Right lobe of liver (tissue), 6 donors: ENCODE measurements around the gene HSP90AA1. TPM values are rescaled to one million over a fixed set of nuclear protein-coding genes. Genes with fewer than 3 reads are reported as not detected.

ENCODE experiments used
- ATAC-seq, 4 donors: fragments of 200-7000 bp; cut with Tn5 transposase; one replicate each; pipeline ENCODE4 v1.9.1; 2020; ENCODE audit warnings: mild to moderate bottlenecking in 4 of 4, moderate library complexity in 4 of 4
- DNase-seq, 3 donors: peaks; one replicate each; pipeline ENCODE4 v3.0.0-alpha.2; 2020
- H3K27ac ChIP-seq, 3 donors: fragments of 200-600 bp; one replicate each; pipeline ENCODE4 v1.8.0; 2022
- H3K27me3 ChIP-seq, 2 donors: fragments of 200-600 bp; one replicate each; pipeline ENCODE4 v1.8.0; 2022
- H3K36me3 ChIP-seq, 4 donors: fragments of 200-600 bp; sonication (generic) in 1 of 4; one replicate each; pipeline versions ENCODE4 v1.5.1 to v1.8.0; 2017 to 2022; ENCODE audit warnings: control low read depth in 1 of 4
- H3K4me1 ChIP-seq, 4 donors: fragments of 200-600 bp; sonication (generic) in 1 of 4; one replicate each; pipeline versions ENCODE4 v1.5.1 to v1.8.0; 2017 to 2022; ENCODE audit warnings: control low read depth in 1 of 4
- H3K4me3 ChIP-seq, 3 donors: fragments of 200-600 bp; one replicate each; pipeline ENCODE4 v1.8.0; 2022
- H3K9me3 ChIP-seq, 4 donors: fragments of 200-600 bp; sonication (generic) in 1 of 4; one replicate each; pipeline versions ENCODE4 v1.5.1 to v1.8.0; 2017 to 2022; ENCODE audit warnings: control low read depth in 1 of 4
- CTCF ChIP-seq, 4 donors: fragments of 200-600 bp in 3 of 4; fragments of 450-650 bp in 1 of 4; IDR thresholded peaks; one replicate each; pipeline versions ENCODE4 v1.5.1 to v1.8.0; 2016 to 2022; ENCODE audit warnings: antibody characterized with exemption in 4 of 4, mild to moderate bottlenecking in 2 of 4
- POLR2A ChIP-seq: fragments of 450-650 bp; IDR thresholded peaks from one replicate; pipeline ENCODE4 v1.6.1; 2017; ENCODE audit warnings: antibody characterized with exemption, mild to moderate bottlenecking
- WGBS: methylation state at CpG from one replicate; pipeline ENCODE4 v1.1.6; 2018; ENCODE audit warnings: low coverage, low lambda C conversion rate; ENCODE audit not compliant: insufficient coverage; ENCODE audit errors: missing lambda C conversion rate; 5-methylcytosine and 5-hydroxymethylcytosine counted together
- intact Hi-C, 2 donors: fragments of 100-400 bp; cut with DNase I; formaldehyde crosslinking; loops; one replicate each; pipeline versions ENCODE4 v1.11.2 to v1.14.1; 2022
- total RNA-seq, 6 experiments: library from RNA; depleted of rRNA in 2 of 6; stranded (reverse); fragments of >200 nt in 2 of 6; fragmentation: NEBNext Ultra II Directional in 3 of 6; extraction: Animal tissue kit (Norgen Biotek cat#: 25700) in 3 of 6; gene quantifications; one replicate each; pipeline versions ENCODE4 v1.1.0 to v1.2.4, GENCODE V29; 2016 to 2023
- donor health status: DM: no; HTN: yes; CAD: no.
- donor health status: DM: no; HTN: no; CAD: no.
- donor health status: DM: no; HTN: no; CAD: no.
- donor health status: DM: no; HTN: yes; CAD: no.
- donor health status: DM: no; HTN: yes; CAD: no.

Gene HSP90AA1
- total RNA-seq, 6 experiments from 2014 or later, result 118 to 672 (median 325) TPM

- Histone ChIP-seq H3K9me3 (no peaks in the 10 kb centered on the region), H3K27ac (no peak overlapping the region), H3K4me3 (no peak overlapping the region), H3K36me3 (no peaks in the 10 kb centered on the region), H3K4me1 (no peaks in the 10 kb centered on the region), H3K27me3 (no peaks in the 10 kb centered on the region)
- 67% methylated on average over 6 of the region's 7 CpGs for WGBS
- DNase-seq (peak in 1 of 3 donors; percentile 22), ATAC-seq (no peak)
- no peak for TF ChIP-seq CTCF (IDR thresholded peaks at IDR 0.05)
- intact Hi-C loops, result loop anchor here in 1 of 2 donors (10.0 kb wide), 1 partner anchor 389 kb away; no protein-coding TSS in a partner anchor
Measured at GRCh38 chr14:102094101-102094500, 7.3 kb upstream of the HSP90AA1 start.

GRCh38 chr14:102092806-102093205 lies 6.0 kb upstream of the HSP90AA1 start:
- ATAC-seq (no peak), DNase-seq (peak in 1 of 3 donors; percentile 24)
- intact Hi-C loops, result loop anchor here in 1 of 2 donors (10.0 kb wide), 1 partner anchor 388 kb away; no protein-coding TSS in a partner anchor
- H3K4me1 ChIP-seq, result peaks cover 0 to 7% (median 0%) of the 10 kb centered on the region in 4 donors
- 91% methylated on average over 10 of the region's 10 CpGs for WGBS
- H3K4me3 ChIP-seq, result no peak overlapping the region
- TF ChIP-seq POLR2A, result no peak
- no peak for TF ChIP-seq CTCF (IDR thresholded peaks at IDR 0.05)
- H3K36me3 ChIP-seq, result no peaks in the 10 kb centered on the region
- no peak overlapping the region for H3K27ac ChIP-seq
- no peaks in the 10 kb centered on the region for H3K9me3 ChIP-seq
- H3K27me3 ChIP-seq, result no peaks in the 10 kb centered on the region

GRCh38 chr14:102090713-102091112 lies 3.9 kb upstream of the HSP90AA1 start:
- Histone ChIP-seq H3K27me3 (no peaks in the 10 kb centered on the region), H3K9me3 (no peaks in the 10 kb centered on the region), H3K4me3 (no peak overlapping the region), H3K36me3 (peaks cover 0 to 3% (median 0%) of the 10 kb centered on the region in 4 donors), H3K27ac (no peak overlapping the region), H3K4me1 (peaks cover 0 to 9% (median 0%) of the 10 kb centered on the region in 4 donors)
- no CpG with 5 or more reads among the region's 3 CpGs for WGBS
- TF ChIP-seq CTCF (IDR thresholded peaks at IDR 0.05), result no peak
- no peak for TF ChIP-seq POLR2A
- no peak for DNase-seq
- no peak for ATAC-seq
- intact Hi-C loops, result loop anchor here in 1 of 2 donors (10.0 kb wide), 1 partner anchor 386 kb away; no protein-coding TSS in a partner anchor

- intact Hi-C loops, result loop anchor here in 1 of 2 donors (10.0 kb wide), 1 partner anchor 385 kb away; no protein-coding TSS in a partner anchor
- Histone ChIP-seq H3K4me3 (no peak overlapping the region), H3K36me3 (peaks cover 3 to 12% (median 5%) of the 10 kb centered on the region in 4 donors), H3K27me3 (no peaks in the 10 kb centered on the region), H3K27ac (no peak overlapping the region), H3K9me3 (no peaks in the 10 kb centered on the region), H3K4me1 (peaks cover 0 to 18% (median 3%) of the 10 kb centered on the region in 4 donors)
- ATAC-seq (no peak), DNase-seq (peak in 2 of 3 donors; percentile 42 to 45)
- no peak for TF ChIP-seq CTCF (IDR thresholded peaks at IDR 0.05)
- TF ChIP-seq POLR2A, result no peak
- 83% methylated on average over 8 of the region's 11 CpGs for WGBS
Measured at GRCh38 chr14:102089621-102090343, 2.9 kb upstream of the HSP90AA1 start.
